ENCODE data around the gene AGPAT4.

AGPAT4 gene

DNA sequence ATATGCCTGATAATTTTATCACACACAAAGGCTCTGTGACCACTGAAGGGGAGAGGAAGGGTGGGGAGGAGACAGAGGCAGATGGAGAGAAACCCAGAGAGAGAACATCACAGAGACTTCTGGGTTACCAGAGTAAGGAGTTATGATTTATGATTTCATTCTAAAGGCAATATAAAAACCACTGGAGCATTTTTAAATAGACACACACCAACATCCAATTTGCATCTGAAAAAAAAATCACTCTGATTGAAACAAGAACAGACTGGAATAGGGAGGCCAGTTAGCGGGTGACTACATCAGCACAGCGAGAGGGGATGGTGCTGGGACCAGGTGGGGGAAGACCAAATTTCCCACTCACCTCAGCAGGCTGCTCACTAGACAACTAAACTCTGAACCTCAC lies 104.8 kb downstream of the AGPAT4 start:
- Histone ChIP-seq H3K4me3 (ENCODE audit: low read depth, low read length) (no peak overlapping the region), H3K36me3 (replicated peaks) (peaks cover 3% of the 10 kb centered on the region), H3K27ac (peak overlapping the region; percentile 86), H3K27me3 (replicated peaks) (no peaks in the 10 kb centered on the region)
- DNase-seq = no peak
- in situ Hi-C loops (cut with HindIII; ENCODE audit: low pct_ligation_motif_present, low sequenced_read_pairs) = no loop called here
- TF ChIP-seq, protein P1, sequence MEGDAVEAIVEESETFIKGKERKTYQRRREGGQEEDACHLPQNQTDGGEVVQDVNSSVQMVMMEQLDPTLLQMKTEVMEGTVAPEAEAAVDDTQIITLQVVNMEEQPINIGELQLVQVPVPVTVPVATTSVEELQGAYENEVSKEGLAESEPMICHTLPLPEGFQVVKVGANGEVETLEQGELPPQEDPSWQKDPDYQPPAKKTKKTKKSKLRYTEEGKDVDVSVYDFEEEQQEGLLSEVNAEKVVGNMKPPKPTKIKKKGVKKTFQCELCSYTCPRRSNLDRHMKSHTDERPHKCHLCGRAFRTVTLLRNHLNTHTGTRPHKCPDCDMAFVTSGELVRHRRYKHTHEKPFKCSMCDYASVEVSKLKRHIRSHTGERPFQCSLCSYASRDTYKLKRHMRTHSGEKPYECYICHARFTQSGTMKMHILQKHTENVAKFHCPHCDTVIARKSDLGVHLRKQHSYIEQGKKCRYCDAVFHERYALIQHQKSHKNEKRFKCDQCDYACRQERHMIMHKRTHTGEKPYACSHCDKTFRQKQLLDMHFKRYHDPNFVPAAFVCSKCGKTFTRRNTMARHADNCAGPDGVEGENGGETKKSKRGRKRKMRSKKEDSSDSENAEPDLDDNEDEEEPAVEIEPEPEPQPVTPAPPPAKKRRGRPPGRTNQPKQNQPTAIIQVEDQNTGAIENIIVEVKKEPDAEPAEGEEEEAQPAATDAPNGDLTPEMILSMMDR (IDR thresholded peaks at IDR 0.05; ENCODE audit: low read depth, low read length, missing control alignments) = no peak

- no peaks in the 10 kb centered on the region for H3K27me3 ChIP-seq (replicated peaks)
- DNase-seq = peak; percentile 100
- H3K36me3 ChIP-seq (replicated peaks) = peaks cover 3% of the 10 kb centered on the region
- H3K27ac ChIP-seq = peak overlapping the region; percentile 86
- TF ChIP-seq, protein P1 (IDR thresholded peaks at IDR 0.05; ENCODE audit: low read depth, low read length, missing control alignments) = no peak
- in situ Hi-C loops (cut with HindIII; ENCODE audit: low pct_ligation_motif_present, low sequenced_read_pairs) = no loop called here
- H3K4me3 ChIP-seq (ENCODE audit: low read depth, low read length) = no peak overlapping the region
Observed at GRCh38 chr6:161168281-161168891, 105.5 kb downstream of the AGPAT4 start.

GRCh38 chr6:161166677-161167076 lies 107.2 kb downstream of the AGPAT4 start:
- DNase-seq = no peak
- TF ChIP-seq, protein P1 (IDR thresholded peaks at IDR 0.05; ENCODE audit: low read depth, low read length, missing control alignments) = no peak
- no peak overlapping the region for H3K27ac ChIP-seq
- in situ Hi-C loops (cut with HindIII; ENCODE audit: low pct_ligation_motif_present, low sequenced_read_pairs) = no loop called here
- no peak overlapping the region for H3K4me3 ChIP-seq (ENCODE audit: low read depth, low read length)
- H3K27me3 ChIP-seq (replicated peaks) = no peaks in the 10 kb centered on the region
- peaks cover 3% of the 10 kb centered on the region for H3K36me3 ChIP-seq (replicated peaks)

GRCh38 chr6:161166176-161166575 lies 107.7 kb downstream of the AGPAT4 start:
- Histone ChIP-seq H3K27ac (no peak overlapping the region), H3K4me3 (ENCODE audit: low read depth, low read length) (no peak overlapping the region), H3K36me3 (replicated peaks) (peaks cover 3% of the 10 kb centered on the region), H3K27me3 (replicated peaks) (no peaks in the 10 kb centered on the region)
- TF ChIP-seq, protein P1 (IDR thresholded peaks at IDR 0.05; ENCODE audit: low read depth, low read length, missing control alignments) = no peak
- in situ Hi-C loops (cut with HindIII; ENCODE audit: low pct_ligation_motif_present, low sequenced_read_pairs) = no loop called here
- no peak for DNase-seq

GRCh38 chr6:161164182-161164625 lies 109.7 kb downstream of the AGPAT4 start:
- Histone ChIP-seq H3K4me3 (ENCODE audit: low read depth, low read length) (no peak overlapping the region), H3K27me3 (replicated peaks) (no peaks in the 10 kb centered on the region), H3K36me3 (replicated peaks) (peaks cover 4% of the 10 kb centered on the region), H3K27ac (no peak overlapping the region)
- TF ChIP-seq, protein P1 (IDR thresholded peaks at IDR 0.05; ENCODE audit: low read depth, low read length, missing control alignments) = no peak
- no peak for DNase-seq
- in situ Hi-C loops (cut with HindIII; ENCODE audit: low pct_ligation_motif_present, low sequenced_read_pairs) = no loop called here
